ENCODE results near the gene ADCY2. TPM values are rescaled to one million over a fixed set of nuclear protein-coding genes. Genes with fewer than 3 reads are reported as not detected.

Gene ADCY2
- total RNA-seq, 2 experiments from 2014 or later: not detected

DNA sequence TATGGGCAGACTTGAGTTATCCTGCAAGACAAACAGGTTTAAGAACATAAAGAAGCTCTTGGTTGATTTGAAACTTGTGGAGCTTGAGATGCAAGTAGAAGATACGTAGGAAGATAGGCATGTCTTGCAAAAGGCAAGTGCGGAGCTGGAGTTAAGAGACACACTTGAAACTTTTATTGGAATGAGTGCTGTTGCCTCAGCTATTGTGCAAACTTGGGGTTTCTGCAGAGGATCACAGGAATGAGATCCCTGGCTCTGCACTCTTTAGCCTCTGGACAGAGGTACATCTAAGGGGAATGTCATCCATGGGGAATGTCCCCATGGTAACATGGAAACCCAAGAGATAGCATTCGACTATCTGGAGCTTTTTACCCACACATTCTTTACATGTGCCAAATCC is 121.1 kb downstream of the ADCY2 start:
- H3K27ac Mint-ChIP-seq: no peak overlapping the region
- DNase-seq: no peak
- ChIA-PET POLR2A (no interaction called here), CTCF (no interaction called here)
- no peaks in the 10 kb centered on the region for H3K9me3 Mint-ChIP-seq
- H3K36me3 Mint-ChIP-seq (ENCODE audit: low read depth): no peaks in the 10 kb centered on the region
- no peak overlapping the region for H3K4me3 Mint-ChIP-seq
- no peaks in the 10 kb centered on the region for H3K4me1 Mint-ChIP-seq
- H3K27me3 Mint-ChIP-seq: no peaks in the 10 kb centered on the region

DNA sequence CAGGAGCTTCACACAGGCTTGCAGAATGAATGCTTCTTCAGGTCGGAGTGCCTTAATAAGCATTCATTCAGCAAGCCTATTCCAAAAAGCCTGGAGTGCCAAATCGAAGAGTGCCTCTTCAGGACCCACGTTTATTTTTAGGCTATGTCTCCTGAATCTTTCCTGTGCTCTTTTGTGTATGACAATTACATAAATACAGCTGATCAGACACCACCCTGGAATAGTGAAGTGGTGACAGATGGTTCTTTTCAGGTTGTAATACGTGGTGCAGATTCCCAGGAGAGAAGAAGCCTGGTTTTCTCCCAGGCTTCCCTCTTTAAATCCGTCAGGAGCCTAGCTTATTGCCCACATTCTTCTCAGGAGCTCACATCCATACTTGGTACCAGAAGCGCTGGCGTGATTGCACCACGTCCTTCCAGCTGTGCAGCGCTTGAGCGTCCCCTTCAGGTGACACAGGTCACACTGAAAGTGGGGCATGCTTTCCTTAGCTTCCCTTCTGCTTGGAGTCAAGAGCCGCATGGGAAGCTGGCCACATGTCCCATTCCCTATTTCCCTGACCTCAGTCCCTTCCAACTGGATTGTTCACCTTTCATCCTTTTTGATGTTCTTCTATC is 123.1 kb downstream of the ADCY2 start:
- no peak overlapping the region for H3K27ac Mint-ChIP-seq
- H3K4me3 Mint-ChIP-seq: no peak overlapping the region
- H3K36me3 Mint-ChIP-seq (ENCODE audit: low read depth): no peaks in the 10 kb centered on the region
- DNase-seq: no peak
- ChIA-PET CTCF (no interaction called here), POLR2A (no interaction called here)
- no peaks in the 10 kb centered on the region for H3K27me3 Mint-ChIP-seq
- H3K4me1 Mint-ChIP-seq: no peaks in the 10 kb centered on the region
- H3K9me3 Mint-ChIP-seq: no peaks in the 10 kb centered on the region

DNA sequence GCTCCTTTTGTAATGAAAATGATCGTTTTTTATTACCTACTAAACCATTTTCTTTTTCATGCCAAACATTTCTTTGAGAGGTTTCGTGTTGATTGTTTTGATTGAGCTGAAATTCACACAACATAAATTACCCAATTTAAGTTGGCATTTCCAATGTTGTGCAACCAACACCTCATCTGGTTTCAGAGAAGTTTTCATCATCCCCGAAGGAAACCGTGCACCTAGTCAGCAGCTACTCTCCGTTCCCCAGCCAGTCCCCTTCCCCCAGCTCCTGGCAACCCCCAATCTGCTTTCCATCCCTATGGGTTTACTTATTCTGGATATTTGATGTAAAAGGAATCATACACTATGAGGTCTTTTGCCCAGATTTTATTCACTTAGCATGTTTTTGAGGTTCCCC is 123.6 kb downstream of the ADCY2 start:
- Mint-ChIP-seq H3K27me3 (no peaks in the 10 kb centered on the region), H3K4me1 (no peaks in the 10 kb centered on the region), H3K27ac (no peak overlapping the region), H3K36me3 (ENCODE audit: low read depth) (no peaks in the 10 kb centered on the region), H3K9me3 (no peaks in the 10 kb centered on the region), H3K4me3 (no peak overlapping the region)
- ChIA-PET POLR2A (no interaction called here), CTCF (no interaction called here)
- no peak for DNase-seq

DNA sequence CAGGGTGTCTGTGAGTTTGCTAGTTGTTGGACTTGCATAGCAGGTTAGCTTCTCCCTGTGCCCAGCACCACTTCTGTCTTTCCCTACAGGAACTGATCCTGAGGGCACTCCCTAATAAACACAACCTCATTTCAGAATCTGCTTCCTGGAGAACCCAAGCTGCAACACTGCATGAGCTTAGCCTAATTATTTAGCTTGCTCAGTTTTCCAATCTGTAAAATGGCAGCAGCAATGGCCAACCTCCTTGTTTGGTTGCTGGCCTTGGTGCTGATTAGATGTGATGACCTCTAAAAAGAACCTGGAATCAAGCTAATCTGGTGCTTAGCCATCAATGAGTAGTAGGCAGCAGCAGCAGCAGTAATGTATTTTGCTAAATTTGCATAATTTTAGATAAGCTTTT is 133.9 kb downstream of the ADCY2 start:
- H3K36me3 Mint-ChIP-seq (ENCODE audit: low read depth): no peaks in the 10 kb centered on the region
- no peaks in the 10 kb centered on the region for H3K4me1 Mint-ChIP-seq
- no peaks in the 10 kb centered on the region for H3K9me3 Mint-ChIP-seq
- no peaks in the 10 kb centered on the region for H3K27me3 Mint-ChIP-seq
- H3K27ac Mint-ChIP-seq: no peak overlapping the region
- no peak for DNase-seq
- CTCF ChIA-PET: no interaction called here
- no peak overlapping the region for H3K4me3 Mint-ChIP-seq
- POLR2A ChIA-PET: no interaction called here

DNA sequence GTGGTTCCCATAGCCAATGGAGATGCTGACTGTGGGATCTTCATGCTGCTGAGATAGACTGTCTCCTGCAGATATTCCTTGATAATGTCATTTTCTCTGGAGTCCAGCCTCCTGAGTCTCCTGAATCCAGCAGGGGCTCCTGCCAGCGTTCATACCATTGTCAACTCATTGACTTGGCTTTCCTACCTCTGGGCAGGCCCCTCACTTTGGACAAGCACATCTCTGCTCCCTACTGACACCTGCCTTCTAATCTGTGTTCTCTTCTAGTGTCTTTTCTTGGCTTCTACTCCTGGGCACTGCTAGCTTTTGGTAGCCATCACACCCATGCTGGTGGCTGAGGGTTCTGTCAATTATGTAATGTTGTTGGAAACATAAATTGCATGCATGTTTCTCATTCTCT is 138.0 kb downstream of the ADCY2 start:
- ChIA-PET CTCF (no interaction called here), POLR2A (no interaction called here)
- Mint-ChIP-seq H3K36me3 (ENCODE audit: low read depth) (no peaks in the 10 kb centered on the region), H3K4me3 (no peak overlapping the region), H3K9me3 (no peaks in the 10 kb centered on the region), H3K27ac (no peak overlapping the region), H3K27me3 (no peaks in the 10 kb centered on the region), H3K4me1 (no peaks in the 10 kb centered on the region)
- DNase-seq: no peak

DNA sequence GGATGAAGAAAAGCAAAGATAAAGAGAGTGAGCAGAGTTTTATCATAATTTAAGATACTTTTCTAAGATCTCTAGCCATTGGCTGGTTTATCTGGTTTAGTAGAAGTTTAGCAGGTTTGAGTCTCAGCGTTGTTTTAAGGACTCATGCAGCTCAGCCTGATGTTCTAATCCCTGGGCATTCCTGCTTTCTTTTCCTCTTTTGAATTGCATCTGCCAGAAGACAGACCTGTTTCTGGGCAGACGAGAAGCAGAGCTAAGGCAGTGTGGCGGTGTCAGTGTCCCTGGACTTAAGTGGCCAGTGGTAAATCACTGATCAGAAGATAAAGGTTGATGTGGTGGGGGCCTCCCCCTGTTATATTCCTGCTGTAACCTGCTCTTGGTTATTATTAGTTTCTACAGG is 138.6 kb downstream of the ADCY2 start:
- Mint-ChIP-seq H3K9me3 (no peaks in the 10 kb centered on the region), H3K27ac (no peak overlapping the region), H3K4me1 (no peaks in the 10 kb centered on the region), H3K4me3 (no peak overlapping the region), H3K36me3 (ENCODE audit: low read depth) (no peaks in the 10 kb centered on the region), H3K27me3 (no peaks in the 10 kb centered on the region)
- no peak for DNase-seq
- CTCF ChIA-PET: no interaction called here
- POLR2A ChIA-PET: no interaction called here

DNA sequence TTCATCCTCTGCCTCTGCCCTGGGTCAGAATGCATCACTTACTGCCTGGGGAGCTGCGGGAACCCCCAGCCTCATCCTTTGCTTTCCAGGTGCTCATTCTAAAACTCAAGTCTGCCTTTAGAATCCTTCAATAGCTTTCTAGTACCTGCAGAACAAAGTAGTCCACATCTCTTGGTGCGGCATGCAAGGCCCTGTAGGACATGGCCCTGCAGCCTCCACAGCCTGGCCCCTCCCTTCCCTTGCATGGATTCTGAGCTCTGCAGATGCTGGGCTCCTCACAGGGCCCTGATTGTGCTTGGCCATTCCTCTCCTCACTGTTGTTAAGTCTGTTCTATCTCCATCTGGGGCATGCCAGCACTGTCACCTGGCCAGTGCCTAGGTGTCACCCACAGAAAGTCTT is 141.6 kb downstream of the ADCY2 start:
- H3K9me3 Mint-ChIP-seq: no peaks in the 10 kb centered on the region
- H3K36me3 Mint-ChIP-seq (ENCODE audit: low read depth): no peaks in the 10 kb centered on the region
- no peaks in the 10 kb centered on the region for H3K4me1 Mint-ChIP-seq
- DNase-seq: no peak
- CTCF ChIA-PET: no interaction called here
- H3K4me3 Mint-ChIP-seq: no peak overlapping the region
- H3K27me3 Mint-ChIP-seq: no peaks in the 10 kb centered on the region
- no peak overlapping the region for H3K27ac Mint-ChIP-seq
- POLR2A ChIA-PET: no interaction called here

DNA sequence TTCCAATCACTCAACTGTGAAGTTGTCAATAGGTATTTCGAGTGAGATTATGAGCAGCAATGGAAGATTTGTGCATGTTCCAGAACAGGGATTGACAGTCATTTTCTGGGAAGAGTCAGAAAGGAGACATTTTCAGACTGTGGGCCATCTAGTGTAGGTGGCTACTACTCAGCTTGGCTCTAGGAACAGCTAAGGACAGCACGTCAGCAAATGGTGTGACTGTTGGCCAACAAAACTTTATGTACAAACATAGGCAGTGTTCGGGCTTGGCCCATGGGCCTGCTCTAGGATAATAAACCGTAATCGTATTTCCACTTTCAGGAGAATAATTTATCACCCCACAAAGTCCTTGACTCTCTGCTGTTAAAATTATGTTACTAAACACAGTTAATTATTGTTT is 143.6 kb downstream of the ADCY2 start:
- no peaks in the 10 kb centered on the region for H3K36me3 Mint-ChIP-seq (ENCODE audit: low read depth)
- ChIA-PET POLR2A (no interaction called here), CTCF (no interaction called here)
- no peaks in the 10 kb centered on the region for H3K4me1 Mint-ChIP-seq
- no peak overlapping the region for H3K27ac Mint-ChIP-seq
- no peak overlapping the region for H3K4me3 Mint-ChIP-seq
- no peak for DNase-seq
- H3K9me3 Mint-ChIP-seq: no peaks in the 10 kb centered on the region
- H3K27me3 Mint-ChIP-seq: no peaks in the 10 kb centered on the region

DNA sequence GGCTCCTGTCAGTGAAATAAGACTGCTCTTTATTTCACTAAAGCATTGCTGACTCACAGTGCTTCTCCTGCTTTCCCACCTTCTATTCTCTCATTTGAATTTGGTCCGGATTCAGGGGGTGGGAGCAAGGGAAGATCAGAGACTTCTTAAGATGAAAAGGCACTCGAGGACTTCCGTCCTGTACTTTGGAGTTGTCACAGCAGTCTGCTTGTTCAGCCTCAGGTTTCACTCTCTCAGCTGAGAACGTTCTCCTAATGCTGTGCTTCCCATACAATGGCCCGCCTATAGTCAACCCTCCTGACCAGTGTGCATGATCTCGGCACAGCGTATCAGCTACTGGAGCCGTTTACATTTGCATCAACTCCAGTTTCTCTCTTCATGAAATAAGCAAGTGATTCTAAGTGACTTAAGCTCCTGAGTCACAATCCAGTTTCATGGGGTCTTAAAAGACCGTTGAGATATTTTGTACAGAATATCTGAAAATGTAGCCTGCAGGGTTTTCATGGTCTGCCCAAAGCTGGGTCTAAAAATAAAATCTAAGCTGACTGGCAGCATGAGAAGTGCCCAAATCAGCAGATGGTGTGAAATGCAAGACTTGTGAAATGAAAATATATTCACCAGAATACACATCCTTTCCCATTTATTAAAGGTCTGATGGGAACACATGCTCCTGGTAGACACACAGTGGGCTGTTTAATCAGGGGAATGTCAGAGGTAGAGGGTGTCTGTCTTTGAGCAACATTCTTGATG is 145.0 kb downstream of the ADCY2 start:
- H3K36me3 Mint-ChIP-seq (ENCODE audit: low read depth): no peaks in the 10 kb centered on the region
- CTCF ChIA-PET: no interaction called here
- H3K4me1 Mint-ChIP-seq: no peaks in the 10 kb centered on the region
- H3K9me3 Mint-ChIP-seq: no peaks in the 10 kb centered on the region
- H3K27ac Mint-ChIP-seq: no peak overlapping the region
- H3K4me3 Mint-ChIP-seq: no peak overlapping the region
- POLR2A ChIA-PET: no interaction called here
- DNase-seq: no peak
- H3K27me3 Mint-ChIP-seq: no peaks in the 10 kb centered on the region

DNA sequence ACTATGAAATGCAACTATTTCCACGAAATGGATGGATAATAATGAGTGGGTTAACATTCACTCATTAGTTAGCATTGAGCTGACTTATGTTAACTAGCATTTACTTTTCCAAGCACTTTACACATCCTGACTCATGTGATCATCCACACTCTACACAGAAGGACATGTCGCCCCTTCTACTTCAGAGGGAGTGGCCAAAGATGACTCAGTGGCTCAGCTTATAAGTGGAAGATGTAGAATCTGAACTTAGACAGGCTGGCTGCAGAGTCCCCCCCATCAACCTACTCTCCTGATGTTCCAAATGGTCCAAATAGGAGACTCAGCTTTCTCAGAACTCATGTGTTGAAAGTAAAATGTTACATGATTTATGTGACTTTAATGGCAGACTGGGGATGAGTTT is 146.0 kb downstream of the ADCY2 start:
- ChIA-PET POLR2A (no interaction called here), CTCF (no interaction called here)
- Mint-ChIP-seq H3K9me3 (no peaks in the 10 kb centered on the region), H3K27me3 (no peaks in the 10 kb centered on the region), H3K36me3 (ENCODE audit: low read depth) (no peaks in the 10 kb centered on the region), H3K4me1 (no peaks in the 10 kb centered on the region), H3K4me3 (no peak overlapping the region), H3K27ac (no peak overlapping the region)
- no peak for DNase-seq

DNA sequence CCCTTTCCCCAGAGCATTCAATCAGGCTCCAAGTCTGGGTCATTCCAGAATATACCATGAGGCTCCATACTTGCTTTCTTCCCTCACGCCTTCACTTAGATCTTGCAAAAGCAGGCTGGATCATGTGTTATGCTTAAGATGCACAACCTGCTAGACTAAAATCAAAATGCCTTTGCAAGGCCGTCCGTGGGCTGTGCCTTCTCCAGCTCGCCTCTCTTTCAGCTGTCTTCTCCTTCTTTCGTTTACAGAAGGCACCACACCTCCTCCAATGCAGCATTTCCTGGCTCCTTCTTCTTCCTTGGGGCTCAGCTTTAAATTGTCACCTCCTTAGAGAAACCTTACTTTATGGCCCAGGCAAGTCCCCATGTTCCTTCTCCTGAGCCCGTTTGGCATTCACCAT is 150.6 kb downstream of the ADCY2 start:
- CTCF ChIA-PET: no interaction called here
- Mint-ChIP-seq H3K4me1 (no peaks in the 10 kb centered on the region), H3K9me3 (no peaks in the 10 kb centered on the region), H3K36me3 (ENCODE audit: low read depth) (no peaks in the 10 kb centered on the region), H3K27me3 (no peaks in the 10 kb centered on the region), H3K27ac (no peak overlapping the region), H3K4me3 (no peak overlapping the region)
- POLR2A ChIA-PET: no interaction called here
- no peak for DNase-seq

DNA sequence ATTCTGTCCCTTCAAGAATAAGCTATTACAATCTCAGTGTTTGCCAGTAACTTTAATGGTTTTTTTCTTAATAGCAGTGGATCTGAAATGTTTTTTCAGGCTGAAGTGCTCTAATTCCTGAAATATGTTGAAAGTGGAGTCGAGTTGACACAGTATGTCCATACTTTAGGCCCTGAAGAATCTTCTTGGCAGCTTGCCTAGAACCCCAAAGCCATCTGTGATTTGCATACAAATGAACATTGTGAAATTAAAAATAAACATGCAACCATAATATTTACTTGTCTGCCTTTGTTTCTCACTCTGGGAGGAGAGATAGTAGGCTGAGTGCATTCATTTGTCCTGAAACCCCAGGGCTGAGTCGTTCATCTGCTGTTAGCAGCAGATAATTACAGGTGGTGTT is 152.7 kb downstream of the ADCY2 start:
- H3K4me1 Mint-ChIP-seq: no peaks in the 10 kb centered on the region
- H3K9me3 Mint-ChIP-seq: no peaks in the 10 kb centered on the region
- no peaks in the 10 kb centered on the region for H3K36me3 Mint-ChIP-seq (ENCODE audit: low read depth)
- POLR2A ChIA-PET: no interaction called here
- no peaks in the 10 kb centered on the region for H3K27me3 Mint-ChIP-seq
- DNase-seq: no peak
- no peak overlapping the region for H3K27ac Mint-ChIP-seq
- CTCF ChIA-PET: no interaction called here
- no peak overlapping the region for H3K4me3 Mint-ChIP-seq

DNA sequence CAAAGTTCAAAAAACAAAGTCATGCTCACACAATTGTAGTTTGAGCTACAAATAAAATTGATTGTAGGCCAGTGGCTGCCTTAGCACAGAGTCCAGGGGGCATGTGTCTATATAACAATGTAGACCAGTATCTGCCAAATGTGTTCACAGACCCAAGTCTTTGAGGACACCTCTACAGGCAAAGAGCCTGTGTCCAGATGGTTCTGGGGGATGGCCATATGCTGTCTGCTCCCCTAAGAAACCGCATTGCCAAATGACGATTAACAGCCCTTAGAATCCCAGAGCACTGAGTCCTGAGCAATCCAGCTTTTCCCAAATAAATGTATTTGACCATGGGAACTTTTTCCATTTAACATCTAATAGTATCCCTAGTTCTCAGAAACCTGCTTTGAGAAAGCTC is 169.6 kb downstream of the ADCY2 start:
- no peaks in the 10 kb centered on the region for H3K27me3 Mint-ChIP-seq
- ChIA-PET POLR2A (no interaction called here), CTCF (no interaction called here)
- H3K27ac Mint-ChIP-seq: no peak overlapping the region
- H3K36me3 Mint-ChIP-seq (ENCODE audit: low read depth): no peaks in the 10 kb centered on the region
- H3K4me1 Mint-ChIP-seq: no peaks in the 10 kb centered on the region
- H3K9me3 Mint-ChIP-seq: no peaks in the 10 kb centered on the region
- DNase-seq: no peak
- H3K4me3 Mint-ChIP-seq: no peak overlapping the region

DNA sequence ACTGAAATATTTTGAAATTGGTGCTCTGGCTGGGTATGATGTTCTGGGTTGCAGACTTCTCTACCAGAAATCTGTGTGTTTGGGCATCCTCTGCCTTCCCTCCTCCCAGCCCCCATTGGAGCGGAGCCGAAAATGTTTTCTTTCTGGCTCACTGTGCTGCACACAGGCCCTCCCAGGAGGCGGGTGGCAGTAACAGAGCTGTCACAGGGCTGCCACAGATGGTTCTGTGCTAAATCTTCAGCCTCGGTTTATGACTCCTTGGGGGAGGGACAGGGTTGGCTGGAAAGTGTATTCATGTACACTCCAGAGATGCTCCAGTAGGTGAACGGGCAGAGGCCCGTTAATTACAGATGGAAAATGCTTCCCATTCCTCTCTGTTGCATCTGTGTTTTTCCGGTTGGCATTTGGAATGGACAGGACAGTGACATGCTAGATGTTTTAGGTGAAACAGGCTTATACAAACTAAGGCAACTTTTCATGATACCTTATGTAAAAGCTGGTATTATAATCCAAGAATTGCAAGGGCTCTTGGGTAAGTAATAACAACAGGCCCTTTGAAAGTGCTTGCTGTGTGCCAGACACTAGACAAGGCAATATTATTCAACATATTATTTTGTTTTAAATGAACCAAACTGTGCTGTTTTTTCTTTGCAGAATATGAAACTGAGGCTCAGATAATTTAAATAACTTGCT is 180.2 kb downstream of the ADCY2 start:
- POLR2A ChIA-PET: no interaction called here
- Mint-ChIP-seq H3K4me3 (no peak overlapping the region), H3K27ac (no peak overlapping the region), H3K27me3 (no peaks in the 10 kb centered on the region), H3K4me1 (no peaks in the 10 kb centered on the region), H3K36me3 (ENCODE audit: low read depth) (no peaks in the 10 kb centered on the region), H3K9me3 (peaks cover 2% of the 10 kb centered on the region)
- no peak for DNase-seq
- CTCF ChIA-PET: no interaction called here

Measured in activated CD4-positive, alpha-beta memory T cell treated with anti-CD3 and anti-CD28 coated beads, Interleukin-2, amount 10 ng/mL, durations not matched to agents 7 days and 5 days (primary cell).